ENCODE measurements around the gene FREY1.

FREY1 gene

GRCh38 chr11:45864041-45864440 lies 43.0 kb downstream of the FREY1 start:
- no peak for DNase-seq

- no peak for DNase-seq
Measured at GRCh38 chr11:45860764-45861510, 46.1 kb downstream of the FREY1 start.

GRCh38 chr11:45860348-45860747 lies 46.7 kb downstream of the FREY1 start:
- DNase-seq: no peak

GRCh38 chr11:45859661-45860140 lies 47.4 kb downstream of the FREY1 start:
- DNase-seq: peak; percentile 99

GRCh38 chr11:45858751-45859398 lies 48.2 kb downstream of the FREY1 start:
- no peak for DNase-seq

GRCh38 chr11:45857961-45858474 lies 49.1 kb downstream of the FREY1 start:
- DNase-seq: peak; percentile 91
